MM.1S (cell line): ENCODE results near the gene FRMPD2.
"Not testable (repeated sequence)": the region's sequence is repeated elsewhere in the genome, so short reads cannot be mapped to it uniquely, and the experiment has no call there.

Source experiments
- DNase-seq: peaks from one replicate; pipeline ENCODE4 v3.0.0-alpha.2; 2015
- H2AFZ ChIP-seq: fragments of 300-600 bp; sonication (generic); 2 replicates; pipeline ENCODE4 v1.6.0; 2016; ENCODE audit warnings: antibody characterized with exemption, low read length
- H3F3A ChIP-seq: fragments of 300-600 bp; sonication (generic); 2 replicates; pipeline ENCODE4 v1.6.1; 2016; ENCODE audit warnings: mild to moderate bottlenecking, antibody characterized with exemption, low read length, moderate library complexity, mixed read lengths; ENCODE audit not compliant: insufficient read depth
- H3K27ac ChIP-seq: fragments of 300-600 bp; sonication (generic); 2 replicates; pipeline ENCODE4 v1.5.1; 2016; ENCODE audit warnings: mild to moderate bottlenecking, low read length
- H3K27me3 ChIP-seq: fragments of 300-600 bp; sonication (generic); replicated peaks from 2 replicates; pipeline ENCODE4 v1.6.0; 2016; ENCODE audit warnings: low read length; ENCODE audit not compliant: insufficient read depth
- H3K36me3 ChIP-seq: fragments of 300-600 bp; sonication (generic); replicated peaks from 2 replicates; pipeline ENCODE4 v1.6.1; 2016; ENCODE audit warnings: mild to moderate bottlenecking, low read length, mixed read lengths; ENCODE audit not compliant: insufficient read depth
- H3K4me1 ChIP-seq: fragments of 300-600 bp; sonication (generic); 2 replicates; pipeline ENCODE4 v1.6.1; 2016; ENCODE audit warnings: low read length, mixed read lengths
- H3K4me2 ChIP-seq: fragments of 300-600 bp; sonication (generic); 2 replicates; pipeline ENCODE4 v1.6.0; 2016; ENCODE audit warnings: low read depth, low read length
- H3K4me3 ChIP-seq: fragments of 300-600 bp; sonication (generic); 2 replicates; pipeline ENCODE4 v1.5.1; 2016; ENCODE audit warnings: low read length, mixed read lengths
- H3K79me2 ChIP-seq: fragments of 300-600 bp; sonication (generic); 2 replicates; pipeline ENCODE4 v1.6.1; 2016; ENCODE audit warnings: mixed run types, low read length, mixed read lengths
- H3K9ac ChIP-seq: fragments of 300-600 bp; sonication (generic); 2 replicates; pipeline ENCODE4 v1.6.1; 2016; ENCODE audit warnings: low read length, mixed read lengths
- H3K9me2 ChIP-seq: fragments of 300-600 bp; sonication (generic); replicated peaks from 2 replicates; pipeline ENCODE4 v1.6.1; 2016; ENCODE audit warnings: mild to moderate bottlenecking, low read length, mixed read lengths; ENCODE audit not compliant: insufficient read depth
- H3K9me3 ChIP-seq: fragments of 300-600 bp; sonication (generic); replicated peaks from 2 replicates; pipeline ENCODE4 v1.6.1; 2016; ENCODE audit warnings: mild to moderate bottlenecking, low read length, mixed read lengths; ENCODE audit not compliant: insufficient read depth
- H4K20me1 ChIP-seq: fragments of 300-600 bp; sonication (generic); 2 replicates; pipeline ENCODE4 v1.6.1; 2016; ENCODE audit warnings: mild to moderate bottlenecking, low read length, moderate library complexity, mixed read lengths; ENCODE audit not compliant: insufficient read depth
- CTCF ChIP-seq: fragments of 300-600 bp; sonication (generic); IDR thresholded peaks from 2 replicates; pipeline ENCODE4 v1.5.1; 2016; ENCODE audit warnings: antibody characterized with exemption, low read length, mixed read lengths
- EZH2 ChIP-seq: fragments of 300-600 bp; sonication (generic); optimal IDR thresholded peaks from 2 replicates; pipeline ENCODE3; 2017; ENCODE audit warnings: low read depth, mild to moderate bottlenecking, antibody characterized with exemption, low read length, mixed read lengths
- EZH2phosphoT487 ChIP-seq: fragments of 300-600 bp; sonication (generic); IDR thresholded peaks from 2 replicates; pipeline ENCODE4 v1.6.1; 2018; ENCODE audit warnings: antibody characterized with exemption, low read length

The FRMPD2 gene

DNA sequence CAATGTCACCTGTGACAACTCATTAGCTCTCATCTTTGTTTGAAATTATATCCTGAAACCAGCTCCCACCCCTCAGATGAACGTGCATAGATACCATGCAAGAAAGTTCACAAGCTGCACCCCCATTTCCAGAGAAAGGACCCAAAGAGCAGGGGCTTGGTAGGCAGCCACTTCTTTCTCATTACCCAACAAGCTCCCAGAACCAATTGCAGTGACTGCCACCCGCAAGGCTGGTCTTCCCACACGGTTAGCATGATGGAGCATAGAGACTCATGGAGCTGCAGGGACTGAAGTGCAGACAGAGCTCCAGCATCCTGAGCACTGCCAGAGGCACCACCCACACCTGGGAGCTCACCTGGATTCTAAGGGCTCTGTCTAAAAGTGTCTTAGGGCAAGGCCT lies 28.5 kb downstream of the FRMPD2 start:
- Histone ChIP-seq H3K36me3 (no peaks in the 10 kb centered on the region), H3K4me1 (no peaks in the 10 kb centered on the region), H3K4me2 (no peak overlapping the region), H3K9me2 (no peaks in the 10 kb centered on the region), H3K4me3 (no peak overlapping the region), H3K9me3 (no peaks in the 10 kb centered on the region), H4K20me1 (no peaks in the 10 kb centered on the region), H3K27ac (no peak overlapping the region), H3K79me2 (no peaks in the 10 kb centered on the region), H3K27me3 (no peaks in the 10 kb centered on the region), H3F3A (no peaks in the 10 kb centered on the region), H2AFZ (no peak overlapping the region), H3K9ac (no peak overlapping the region)
- TF ChIP-seq CTCF (no peak), EZH2 (no peak), EZH2phosphoT487 (no peak)
- no peak for DNase-seq

GRCh38 chr10:48243921-48244320 lies 30.6 kb downstream of the FRMPD2 start:
- not testable (repeated sequence) for H3K4me2 ChIP-seq, H3K36me3 ChIP-seq, H3F3A ChIP-seq, H3K9me3 ChIP-seq, H3K27me3 ChIP-seq, H3K4me3 ChIP-seq, H3K79me2 ChIP-seq, H4K20me1 ChIP-seq, H3K9ac ChIP-seq, H3K27ac ChIP-seq, H3K4me1 ChIP-seq, H3K9me2 ChIP-seq, H2AFZ ChIP-seq, DNase-seq

GRCh38 chr10:48243487-48243886 lies 31.0 kb downstream of the FRMPD2 start:
- Histone ChIP-seq H3K4me3 (no peak overlapping the region), H3K27me3 (no peaks in the 10 kb centered on the region), H2AFZ (no peak overlapping the region), H3K9ac (no peak overlapping the region), H3K9me3 (no peaks in the 10 kb centered on the region), H3K4me1 (no peaks in the 10 kb centered on the region), H4K20me1 (no peaks in the 10 kb centered on the region), H3K36me3 (no peaks in the 10 kb centered on the region), H3K79me2 (no peaks in the 10 kb centered on the region), H3K9me2 (no peaks in the 10 kb centered on the region), H3F3A (no peaks in the 10 kb centered on the region), H3K27ac (no peak overlapping the region), H3K4me2 (no peak overlapping the region)
- no peak for DNase-seq
- TF ChIP-seq CTCF (no peak), EZH2phosphoT487 (no peak), EZH2 (no peak)

GRCh38 chr10:48242171-48242904 lies 32.2 kb downstream of the FRMPD2 start:
- Histone ChIP-seq H3K27ac (no peak overlapping the region), H3K9me2 (no peaks in the 10 kb centered on the region), H3K4me3 (no peak overlapping the region), H3F3A (no peaks in the 10 kb centered on the region), H3K36me3 (no peaks in the 10 kb centered on the region), H3K9ac (no peak overlapping the region), H3K79me2 (no peaks in the 10 kb centered on the region), H3K4me2 (no peak overlapping the region), H3K4me1 (no peaks in the 10 kb centered on the region), H3K27me3 (no peaks in the 10 kb centered on the region), H2AFZ (no peak overlapping the region), H3K9me3 (no peaks in the 10 kb centered on the region), H4K20me1 (no peaks in the 10 kb centered on the region)
- no peak for DNase-seq
- TF ChIP-seq CTCF (no peak), EZH2 (no peak), EZH2phosphoT487 (no peak)
